ENCODE data around the gene ITGA2. TPM values are rescaled to one million over a fixed set of nuclear protein-coding genes. Genes with fewer than 3 reads are reported as not detected.

Gene ITGA2
- total RNA-seq, 1 donor from 2014 or later, result 1.0 TPM

GRCh38 chr5:53024535-53024934 lies 35.4 kb downstream of the ITGA2 start:
- DNase-seq (ENCODE audit: low spot score), result no peak
- H3K9me3 Mint-ChIP-seq (ENCODE audit: low read depth), result no peaks in the 10 kb centered on the region
- no peak for TF ChIP-seq CTCF (IDR thresholded peaks at IDR 0.05)
- peaks cover 7% of the 10 kb centered on the region for H3K4me1 Mint-ChIP-seq (ENCODE audit: low read depth)
- no peak overlapping the region for H3K4me3 Mint-ChIP-seq (ENCODE audit: unreplicated experiment)
- H3K36me3 Mint-ChIP-seq (ENCODE audit: low read depth), result no peaks in the 10 kb centered on the region
- no peaks in the 10 kb centered on the region for H3K27me3 Mint-ChIP-seq (ENCODE audit: low read depth)
- no peak overlapping the region for H3K27ac Mint-ChIP-seq (ENCODE audit: unreplicated experiment)

GRCh38 chr5:53025487-53025886 lies 36.3 kb downstream of the ITGA2 start:
- no peaks in the 10 kb centered on the region for H3K27me3 Mint-ChIP-seq (ENCODE audit: low read depth)
- H3K9me3 Mint-ChIP-seq (ENCODE audit: low read depth), result no peaks in the 10 kb centered on the region
- peaks cover 7% of the 10 kb centered on the region for H3K4me1 Mint-ChIP-seq (ENCODE audit: low read depth)
- H3K4me3 Mint-ChIP-seq (ENCODE audit: unreplicated experiment), result no peak overlapping the region
- H3K36me3 Mint-ChIP-seq (ENCODE audit: low read depth), result no peaks in the 10 kb centered on the region
- H3K27ac Mint-ChIP-seq (ENCODE audit: unreplicated experiment), result no peak overlapping the region
- DNase-seq (ENCODE audit: low spot score), result no peak
- no peak for TF ChIP-seq CTCF (IDR thresholded peaks at IDR 0.05)

GRCh38 chr5:53027913-53028312 lies 38.8 kb downstream of the ITGA2 start:
- H3K27ac Mint-ChIP-seq (ENCODE audit: unreplicated experiment), result peak overlapping the region; percentile 9
- no peak for TF ChIP-seq CTCF (IDR thresholded peaks at IDR 0.05)
- no peaks in the 10 kb centered on the region for H3K27me3 Mint-ChIP-seq (ENCODE audit: low read depth)
- DNase-seq (ENCODE audit: low spot score), result no peak
- no peaks in the 10 kb centered on the region for H3K9me3 Mint-ChIP-seq (ENCODE audit: low read depth)
- no peak overlapping the region for H3K4me3 Mint-ChIP-seq (ENCODE audit: unreplicated experiment)
- H3K4me1 Mint-ChIP-seq (ENCODE audit: low read depth), result peaks cover 14% of the 10 kb centered on the region
- H3K36me3 Mint-ChIP-seq (ENCODE audit: low read depth), result no peaks in the 10 kb centered on the region

GRCh38 chr5:53029608-53030007 lies 40.5 kb downstream of the ITGA2 start:
- Mint-ChIP-seq H3K9me3 (ENCODE audit: low read depth) (no peaks in the 10 kb centered on the region), H3K36me3 (ENCODE audit: low read depth) (no peaks in the 10 kb centered on the region), H3K27me3 (ENCODE audit: low read depth) (no peaks in the 10 kb centered on the region), H3K4me3 (ENCODE audit: unreplicated experiment) (no peak overlapping the region), H3K27ac (ENCODE audit: unreplicated experiment) (no peak overlapping the region), H3K4me1 (ENCODE audit: low read depth) (peaks cover 14% of the 10 kb centered on the region)
- no peak for TF ChIP-seq CTCF (IDR thresholded peaks at IDR 0.05)
- no peak for DNase-seq (ENCODE audit: low spot score)

- H3K27me3 Mint-ChIP-seq (ENCODE audit: low read depth), result no peaks in the 10 kb centered on the region
- H3K27ac Mint-ChIP-seq (ENCODE audit: unreplicated experiment), result no peak overlapping the region
- H3K4me1 Mint-ChIP-seq (ENCODE audit: low read depth), result peaks cover 14% of the 10 kb centered on the region
These were observed 41.7 kb downstream of the ITGA2 start for GRCh38 chr5:53030893-53031292.

More at GRCh38 chr5:53030893-53031292, 41.7 kb downstream of the ITGA2 start:
- H3K4me3 Mint-ChIP-seq (ENCODE audit: unreplicated experiment), result no peak overlapping the region
- no peaks in the 10 kb centered on the region for H3K9me3 Mint-ChIP-seq (ENCODE audit: low read depth)
- no peaks in the 10 kb centered on the region for H3K36me3 Mint-ChIP-seq (ENCODE audit: low read depth)
- DNase-seq (ENCODE audit: low spot score), result no peak
- no peak for TF ChIP-seq CTCF (IDR thresholded peaks at IDR 0.05)
